Epithelial cell of proximal tubule (primary cell): ENCODE data around the gene HIRIP3. TPM values are rescaled to one million over a fixed set of nuclear protein-coding genes. Genes with fewer than 3 reads are reported as not detected.

Source experiments
- DNase-seq: peaks from one replicate; pipeline ENCODE4 v3.0.0-alpha.2; 2011; ENCODE audit warnings: low read depth
- H3K4me3 ChIP-seq: 2 replicates; pipeline ENCODE4 v1.5.1; 2011; ENCODE audit warnings: low read depth, mild to moderate bottlenecking, low read length
- CTCF ChIP-seq: conservative IDR thresholded peaks from 2 replicates; pipeline ENCODE4 v1.5.1; 2012; ENCODE audit warnings: low read depth, mild to moderate bottlenecking, low read length
- total RNA-seq: library from RNA; depleted of rRNA; stranded (reverse); fragments of >200 nt; gene quantifications from 2 replicates; pipeline ENCODE4 v1.2.3, GENCODE V29; 2015

HIRIP3 gene
- total RNA-seq, 1 donor from 2014 or later: 9.5 TPM

GRCh38 chr16:29990883-29991570 lies 4.4 kb downstream of the HIRIP3 start:
- no peak overlapping the region for H3K4me3 ChIP-seq
- no peak for DNase-seq
- TF ChIP-seq CTCF: no peak

GRCh38 chr16:29990034-29990433 lies 5.4 kb downstream of the HIRIP3 start:
- no peak for TF ChIP-seq CTCF
- no peak overlapping the region for H3K4me3 ChIP-seq
- no peak for DNase-seq

- no peak overlapping the region for H3K4me3 ChIP-seq
- TF ChIP-seq CTCF: no peak
- no peak for DNase-seq
Measured at GRCh38 chr16:29989111-29989858, 6.1 kb downstream of the HIRIP3 start.

DNA sequence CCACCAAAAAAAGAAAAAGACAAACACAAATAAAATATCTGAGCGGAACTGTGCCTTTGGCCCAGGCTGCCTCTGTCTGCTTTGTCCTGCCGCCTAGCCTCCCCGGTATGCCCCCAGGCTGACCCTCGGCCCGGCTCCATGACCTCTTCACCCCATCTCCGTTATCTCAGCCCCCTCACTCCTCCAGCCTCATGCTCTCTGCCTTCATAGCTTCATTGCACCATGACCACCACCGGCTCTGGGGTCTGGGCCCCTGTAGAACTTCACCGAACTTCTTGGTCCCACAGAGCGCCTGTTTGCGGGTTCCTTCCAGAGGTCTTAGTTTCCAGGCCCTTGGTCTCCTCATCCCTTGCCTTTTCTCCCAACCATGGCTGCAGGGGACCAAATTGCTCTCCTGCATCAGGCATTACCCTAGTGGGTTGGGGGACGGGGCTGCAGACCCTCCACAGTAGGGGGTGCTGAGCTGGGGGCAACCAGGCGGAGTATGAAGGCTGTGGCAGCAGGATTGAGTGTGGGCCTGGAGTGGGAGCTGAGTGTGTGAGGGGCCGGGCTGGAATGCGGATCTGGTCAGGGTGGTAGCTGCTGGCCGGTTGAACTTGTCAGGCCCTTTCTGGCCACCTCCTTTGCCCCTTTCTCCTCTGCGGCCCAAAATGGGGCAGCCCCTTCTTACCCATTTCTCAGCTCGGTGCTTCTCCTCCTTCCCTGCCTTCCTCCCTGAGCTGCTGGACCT lies 6.9 kb downstream of the HIRIP3 start:
- H3K4me3 ChIP-seq: no peak overlapping the region
- DNase-seq: no peak
- no peak for TF ChIP-seq CTCF

DNA sequence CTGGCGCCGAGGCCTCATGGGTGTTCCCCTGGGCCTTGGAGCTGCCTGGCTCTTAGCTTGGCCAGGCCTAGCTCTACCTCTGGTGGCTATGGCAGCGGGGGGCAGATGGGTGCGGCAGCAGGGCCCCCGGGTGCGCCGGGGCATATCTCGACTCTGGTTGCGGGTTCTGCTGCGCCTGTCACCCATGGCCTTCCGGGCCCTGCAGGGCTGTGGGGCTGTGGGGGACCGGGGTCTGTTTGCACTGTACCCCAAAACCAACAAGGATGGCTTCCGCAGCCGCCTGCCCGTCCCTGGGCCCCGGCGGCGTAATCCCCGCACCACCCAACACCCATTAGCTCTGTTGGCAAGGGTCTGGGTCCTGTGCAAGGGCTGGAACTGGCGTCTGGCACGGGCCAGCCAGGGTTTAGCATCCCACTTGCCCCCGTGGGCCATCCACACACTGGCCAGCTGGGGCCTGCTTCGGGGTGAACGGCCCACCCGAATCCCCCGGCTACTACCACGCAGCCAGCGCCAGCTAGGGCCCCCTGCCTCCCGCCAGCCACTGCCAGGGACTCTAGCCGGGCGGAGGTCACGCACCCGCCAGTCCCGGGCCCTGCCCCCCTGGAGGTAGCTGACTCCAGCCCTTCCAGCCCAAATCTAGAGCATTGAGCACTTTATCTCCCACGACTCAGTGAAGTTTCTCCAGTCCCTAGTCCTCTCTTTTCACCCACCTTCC lies 7.9 kb downstream of the HIRIP3 start:
- H3K4me3 ChIP-seq: no peak overlapping the region
- TF ChIP-seq CTCF: no peak
- no peak for DNase-seq

DNA sequence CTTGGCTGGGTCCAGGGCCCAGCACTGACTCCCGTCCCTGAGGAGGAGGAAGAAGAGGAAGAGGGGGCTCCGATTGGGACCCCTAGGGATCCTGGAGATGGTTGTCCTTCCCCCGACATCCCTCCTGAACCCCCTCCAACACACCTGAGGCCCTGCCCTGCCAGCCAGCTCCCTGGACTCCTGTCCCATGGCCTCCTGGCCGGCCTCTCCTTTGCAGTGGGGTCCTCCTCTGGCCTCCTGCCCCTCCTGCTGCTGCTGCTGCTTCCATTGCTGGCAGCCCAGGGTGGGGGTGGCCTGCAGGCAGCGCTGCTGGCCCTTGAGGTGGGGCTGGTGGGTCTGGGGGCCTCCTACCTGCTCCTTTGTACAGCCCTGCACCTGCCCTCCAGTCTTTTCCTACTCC lies 8.5 kb downstream of the HIRIP3 start:
- no peak overlapping the region for H3K4me3 ChIP-seq
- no peak for DNase-seq
- no peak for TF ChIP-seq CTCF
